Activated naive CD8-positive, alpha-beta T cell treated with anti-CD3 and anti-CD28 coated beads, Interleukin-2, amount 10 ng/mL, durations not matched to agents 7 days and 5 days (primary cell): ENCODE results near the gene SLC35A4. TPM values are rescaled to one million over a fixed set of nuclear protein-coding genes. Genes with fewer than 3 reads are reported as not detected.
"Not testable (repeated sequence)": the region's sequence is repeated elsewhere in the genome, so short reads cannot be mapped to it uniquely, and the experiment has no call there.

Experiments
- ATAC-seq: fragments of 150-1000 bp; cut with Tn5 transposase; one replicate; pipeline ENCODE4 v1.10.0; 2021; ENCODE audit warnings: low read depth, moderate library complexity
- POLR2A ChIA-PET: fragments of 350-600 bp; sonication (Branson Sonifier 250); formaldehyde crosslinking; loops from one replicate; lab custom pipeline; 2021; ENCODE audit warnings: antibody characterized with exemption; lab: Charles Lee
- DNase-seq: peaks from one replicate; pipeline ENCODE4 v3.0.0; 2021
- H3K27ac Mint-ChIP-seq: one replicate; pipeline ENCODE4 v1.8.0; 2022; ENCODE audit warnings: mild to moderate bottlenecking, mixed read lengths
- H3K27me3 Mint-ChIP-seq: one replicate; pipeline ENCODE4 v1.8.0; 2022; ENCODE audit warnings: mild to moderate bottlenecking, moderate library complexity, mixed read lengths
- H3K36me3 Mint-ChIP-seq: one replicate; pipeline ENCODE4 v1.8.0; 2021; ENCODE audit warnings: mild to moderate bottlenecking, mixed read lengths
- H3K4me1 Mint-ChIP-seq: one replicate; pipeline ENCODE4 v1.8.0; 2021; ENCODE audit warnings: mixed read lengths
- H3K4me3 Mint-ChIP-seq: one replicate; pipeline ENCODE4 v1.8.0; 2022; ENCODE audit warnings: mild to moderate bottlenecking, moderate library complexity, mixed read lengths
- H3K9me3 Mint-ChIP-seq: one replicate; pipeline ENCODE4 v1.8.0; 2021; ENCODE audit warnings: mixed read lengths
- microRNA-seq: library from miRNA; unstranded; fragments of <30 nt; microRNA quantifications from one replicate; pipeline ENCODE4 v1.2.0, GENCODE V29; 2022
- total RNA-seq, 2 experiments: library from RNA; stranded (reverse); gene quantifications; one replicate each; pipeline ENCODE4 v1.2.3, GENCODE V29; 2021

Gene SLC35A4
- total RNA-seq, 2 experiments from 2014 or later = 80.8 to 94.0 TPM

GRCh38 chr5:140600096-140600495 is 35.5 kb downstream of the SLC35A4 start:
- DNase-seq (no peak), ATAC-seq (no peak)
- no peaks in the 10 kb centered on the region for H3K36me3 Mint-ChIP-seq
- H3K4me1 Mint-ChIP-seq = no peaks in the 10 kb centered on the region
- no peak overlapping the region for H3K27ac Mint-ChIP-seq
- H3K27me3 Mint-ChIP-seq = peaks cover 10% of the 10 kb centered on the region
- H3K4me3 Mint-ChIP-seq = no peak overlapping the region
- no peaks in the 10 kb centered on the region for H3K9me3 Mint-ChIP-seq
- POLR2A ChIA-PET = no interaction called here

GRCh38 chr5:140602147-140602546 is 37.5 kb downstream of the SLC35A4 start:
- Mint-ChIP-seq H3K27me3 (peaks cover 12% of the 10 kb centered on the region), H3K36me3 (no peaks in the 10 kb centered on the region), H3K4me1 (no peaks in the 10 kb centered on the region), H3K27ac (no peak overlapping the region), H3K9me3 (no peaks in the 10 kb centered on the region), H3K4me3 (no peak overlapping the region)
- no peak for DNase-seq
- ATAC-seq = no peak
- POLR2A ChIA-PET = no interaction called here

GRCh38 chr5:140603446-140603698 is 38.7 kb downstream of the SLC35A4 start:
- peaks cover 13% of the 10 kb centered on the region for H3K27me3 Mint-ChIP-seq
- ATAC-seq, H3K9me3 Mint-ChIP-seq, POLR2A ChIA-PET, H3K4me3 Mint-ChIP-seq, H3K27ac Mint-ChIP-seq, H3K36me3 Mint-ChIP-seq, H3K4me1 Mint-ChIP-seq, DNase-seq: not testable (repeated sequence)

- DNase-seq = no peak
Measured at GRCh38 chr5:140603734-140604133, 39.1 kb downstream of the SLC35A4 start.

GRCh38 chr5:140605879-140606278 is 41.3 kb downstream of the SLC35A4 start:
- no peak overlapping the region for H3K27ac Mint-ChIP-seq
- peaks cover 25% of the 10 kb centered on the region for H3K27me3 Mint-ChIP-seq
- POLR2A ChIA-PET = no interaction called here
- no peak overlapping the region for H3K4me3 Mint-ChIP-seq
- ATAC-seq = no peak
- DNase-seq = no peak
- H3K36me3 Mint-ChIP-seq = no peaks in the 10 kb centered on the region
- H3K9me3 Mint-ChIP-seq = no peaks in the 10 kb centered on the region
- peaks cover 4% of the 10 kb centered on the region for H3K4me1 Mint-ChIP-seq

More at GRCh38 chr5:140603734-140604133, 39.1 kb downstream of the SLC35A4 start:
- POLR2A ChIA-PET = no interaction called here
- Mint-ChIP-seq H3K9me3 (no peaks in the 10 kb centered on the region), H3K36me3 (no peaks in the 10 kb centered on the region), H3K27ac (no peak overlapping the region), H3K4me3 (no peak overlapping the region), H3K27me3 (peaks cover 14% of the 10 kb centered on the region), H3K4me1 (no peaks in the 10 kb centered on the region)
- no peak for ATAC-seq

- ATAC-seq (no peak), DNase-seq (no peak)
- POLR2A ChIA-PET = no interaction called here
- Mint-ChIP-seq H3K4me1 (peaks cover 12% of the 10 kb centered on the region), H3K9me3 (no peaks in the 10 kb centered on the region), H3K36me3 (no peaks in the 10 kb centered on the region), H3K4me3 (no peak overlapping the region), H3K27me3 (peaks cover 25% of the 10 kb centered on the region), H3K27ac (no peak overlapping the region)
Measured at GRCh38 chr5:140607031-140607430, 42.4 kb downstream of the SLC35A4 start.

- H3K9me3 Mint-ChIP-seq = peaks cover 2% of the 10 kb centered on the region
- DNase-seq (no peak), ATAC-seq (no peak)
- H3K36me3 Mint-ChIP-seq = no peaks in the 10 kb centered on the region
- POLR2A ChIA-PET = no interaction called here
- H3K27me3 Mint-ChIP-seq = peaks cover 29% of the 10 kb centered on the region
- H3K4me3 Mint-ChIP-seq = no peak overlapping the region
- H3K4me1 Mint-ChIP-seq = peaks cover 16% of the 10 kb centered on the region
- H3K27ac Mint-ChIP-seq = no peak overlapping the region
Measured at GRCh38 chr5:140608722-140609121, 44.1 kb downstream of the SLC35A4 start.

- ATAC-seq (no peak), DNase-seq (no peak)
- Mint-ChIP-seq H3K4me1 (peaks cover 16% of the 10 kb centered on the region), H3K9me3 (peaks cover 2% of the 10 kb centered on the region), H3K27ac (no peak overlapping the region), H3K36me3 (no peaks in the 10 kb centered on the region), H3K27me3 (peaks cover 29% of the 10 kb centered on the region), H3K4me3 (no peak overlapping the region)
- POLR2A ChIA-PET = no interaction called here
Measured at GRCh38 chr5:140609126-140609525, 44.5 kb downstream of the SLC35A4 start.

- H3K9me3 Mint-ChIP-seq = peaks cover 2% of the 10 kb centered on the region
Measured at GRCh38 chr5:140611020-140611521, 46.4 kb downstream of the SLC35A4 start.

More at GRCh38 chr5:140611020-140611521, 46.4 kb downstream of the SLC35A4 start:
- ATAC-seq (no peak), DNase-seq (no peak)
- no peak overlapping the region for H3K4me3 Mint-ChIP-seq
- H3K27me3 Mint-ChIP-seq = peaks cover 23% of the 10 kb centered on the region
- H3K27ac Mint-ChIP-seq = no peak overlapping the region
- no peaks in the 10 kb centered on the region for H3K36me3 Mint-ChIP-seq
- POLR2A ChIA-PET = no interaction called here
- peaks cover 16% of the 10 kb centered on the region for H3K4me1 Mint-ChIP-seq

Small RNAs within 50 kb of the gene (microRNA-seq; reads per million reads assigned to microRNA genes)
- not detected for gene MIR6831

Other genes with a start within 250 kb of the SLC35A4 start
- 10 to 100 TPM; 12.8 TPM for gene HBEGF, start 218.2 kb upstream of the SLC35A4 start, total RNA-seq
- gene SLC4A9, start 204.6 kb upstream of the SLC35A4 start, total RNA-seq = under 1 TPM; 0.17 to 0.31 TPM
- 100 to 1,000 TPM; 148 to 156 TPM for gene ANKHD1, start 163.0 kb upstream of the SLC35A4 start, total RNA-seq
- gene EIF4EBP3, start 17.2 kb upstream of the SLC35A4 start, total RNA-seq = 10 to 100 TPM; 11.8 to 12.0 TPM
- gene SRA1, start 7.4 kb upstream of the SLC35A4 start, total RNA-seq = 10 to 100 TPM; 34.4 to 36.9 TPM
- gene APBB3, start 230 bp upstream of the SLC35A4 start, total RNA-seq = 10 to 100 TPM; 41.3 to 47.7 TPM
- 1 to 10 TPM; 3.5 to 4.1 TPM for gene CD14, start 68.3 kb downstream of the SLC35A4 start, total RNA-seq
- 10 to 100 TPM; 39.2 to 43.7 TPM for gene TMCO6, start 74.6 kb downstream of the SLC35A4 start, total RNA-seq
- 10 to 100 TPM; 65.9 to 66.6 TPM for gene NDUFA2, start 82.8 kb downstream of the SLC35A4 start, total RNA-seq
- gene IK, start 83.0 kb downstream of the SLC35A4 start, total RNA-seq = 100 to 1,000 TPM; 135 to 140 TPM
- gene WDR55, start 100.1 kb downstream of the SLC35A4 start, total RNA-seq = 10 to 100 TPM; 41.8 to 45.4 TPM
- gene DND1, start 108.7 kb downstream of the SLC35A4 start, total RNA-seq = 1 to 10 TPM; 3.1 to 3.4 TPM
- 10 to 100 TPM; 77.3 to 81.5 TPM for gene HARS1, start 126.5 kb downstream of the SLC35A4 start, total RNA-seq
- gene HARS2, start 126.6 kb downstream of the SLC35A4 start, total RNA-seq = 10 to 100 TPM; 38.7 to 41.7 TPM
- gene ZMAT2, start 135.6 kb downstream of the SLC35A4 start, total RNA-seq = 10 to 100 TPM; 54.7 to 57.8 TPM
- gene PCDHA1, start 221.3 kb downstream of the SLC35A4 start, total RNA-seq = not detected
- gene PCDHA2, start 230.0 kb downstream of the SLC35A4 start, total RNA-seq = not detected
- gene PCDHA3, start 236.2 kb downstream of the SLC35A4 start, total RNA-seq = not detected
- not detected for gene PCDHA4, start 242.2 kb downstream of the SLC35A4 start, total RNA-seq